ENCODE data around the gene RPL31.

GRCh38 chr2:100964681-100965169, 37.4 kb upstream of the RPL31 start:
- TF ChIP-seq EZH2 (optimal IDR thresholded peaks at IDR 0.05; ENCODE audit: low read depth, low read length): no peak
- no peak for TF ChIP-seq CTCF (IDR thresholded peaks at IDR 0.05; ENCODE audit: low read length)

Data from MM.1S (cell line).